ENCODE data around the gene SERPINB2.

DNA sequence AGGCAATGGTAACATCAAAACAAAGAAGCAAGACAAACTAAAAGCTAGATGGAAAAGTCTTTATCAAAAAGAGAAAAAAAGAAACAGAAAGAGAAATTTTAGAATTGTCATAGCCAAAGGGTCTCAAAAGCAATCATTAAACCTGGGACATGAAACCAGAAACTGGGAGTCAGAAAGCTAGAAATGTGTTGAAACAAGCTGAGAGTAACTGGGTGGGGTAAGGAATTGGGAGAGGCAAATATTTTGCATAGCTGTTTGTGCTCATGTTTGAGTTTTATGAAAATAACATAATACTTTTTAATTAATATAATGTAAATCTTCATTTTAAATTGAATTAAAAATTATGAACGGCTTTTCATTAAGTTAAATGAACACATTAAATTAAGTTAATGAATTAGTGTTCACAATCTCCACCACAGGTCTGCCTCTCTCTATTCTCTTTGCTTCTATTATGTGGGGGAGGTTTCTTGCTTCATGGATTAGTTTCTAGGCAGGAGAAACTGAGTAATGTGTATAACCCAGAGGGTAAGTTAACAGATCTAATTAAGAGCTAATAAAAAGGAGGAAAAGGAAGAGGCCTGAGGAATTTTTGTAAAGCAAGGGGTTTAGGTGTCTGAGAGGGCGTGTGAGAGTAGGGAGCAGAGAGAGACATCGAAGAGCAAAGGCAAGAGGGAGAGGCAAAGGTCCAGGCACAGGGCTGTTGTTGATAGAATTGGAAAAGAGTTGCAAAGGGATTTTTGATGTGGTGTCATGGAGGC, 20.0 kb upstream of the SERPINB2 start:
- TF ChIP-seq, protein P1, sequence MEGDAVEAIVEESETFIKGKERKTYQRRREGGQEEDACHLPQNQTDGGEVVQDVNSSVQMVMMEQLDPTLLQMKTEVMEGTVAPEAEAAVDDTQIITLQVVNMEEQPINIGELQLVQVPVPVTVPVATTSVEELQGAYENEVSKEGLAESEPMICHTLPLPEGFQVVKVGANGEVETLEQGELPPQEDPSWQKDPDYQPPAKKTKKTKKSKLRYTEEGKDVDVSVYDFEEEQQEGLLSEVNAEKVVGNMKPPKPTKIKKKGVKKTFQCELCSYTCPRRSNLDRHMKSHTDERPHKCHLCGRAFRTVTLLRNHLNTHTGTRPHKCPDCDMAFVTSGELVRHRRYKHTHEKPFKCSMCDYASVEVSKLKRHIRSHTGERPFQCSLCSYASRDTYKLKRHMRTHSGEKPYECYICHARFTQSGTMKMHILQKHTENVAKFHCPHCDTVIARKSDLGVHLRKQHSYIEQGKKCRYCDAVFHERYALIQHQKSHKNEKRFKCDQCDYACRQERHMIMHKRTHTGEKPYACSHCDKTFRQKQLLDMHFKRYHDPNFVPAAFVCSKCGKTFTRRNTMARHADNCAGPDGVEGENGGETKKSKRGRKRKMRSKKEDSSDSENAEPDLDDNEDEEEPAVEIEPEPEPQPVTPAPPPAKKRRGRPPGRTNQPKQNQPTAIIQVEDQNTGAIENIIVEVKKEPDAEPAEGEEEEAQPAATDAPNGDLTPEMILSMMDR (IDR thresholded peaks at IDR 0.05): no peak
- no peak for TF ChIP-seq ZFX (IDR thresholded peaks at IDR 0.05; ENCODE audit: borderline replicate concordance)

Data from 22Rv1 (cell line).